ENCODE measurements around the gene MT1X. TPM values are rescaled to one million over a fixed set of nuclear protein-coding genes. Genes with fewer than 3 reads are reported as not detected.

MT1X gene
- total RNA-seq, 1 experiment from 2014 or later = 328 TPM

DNA sequence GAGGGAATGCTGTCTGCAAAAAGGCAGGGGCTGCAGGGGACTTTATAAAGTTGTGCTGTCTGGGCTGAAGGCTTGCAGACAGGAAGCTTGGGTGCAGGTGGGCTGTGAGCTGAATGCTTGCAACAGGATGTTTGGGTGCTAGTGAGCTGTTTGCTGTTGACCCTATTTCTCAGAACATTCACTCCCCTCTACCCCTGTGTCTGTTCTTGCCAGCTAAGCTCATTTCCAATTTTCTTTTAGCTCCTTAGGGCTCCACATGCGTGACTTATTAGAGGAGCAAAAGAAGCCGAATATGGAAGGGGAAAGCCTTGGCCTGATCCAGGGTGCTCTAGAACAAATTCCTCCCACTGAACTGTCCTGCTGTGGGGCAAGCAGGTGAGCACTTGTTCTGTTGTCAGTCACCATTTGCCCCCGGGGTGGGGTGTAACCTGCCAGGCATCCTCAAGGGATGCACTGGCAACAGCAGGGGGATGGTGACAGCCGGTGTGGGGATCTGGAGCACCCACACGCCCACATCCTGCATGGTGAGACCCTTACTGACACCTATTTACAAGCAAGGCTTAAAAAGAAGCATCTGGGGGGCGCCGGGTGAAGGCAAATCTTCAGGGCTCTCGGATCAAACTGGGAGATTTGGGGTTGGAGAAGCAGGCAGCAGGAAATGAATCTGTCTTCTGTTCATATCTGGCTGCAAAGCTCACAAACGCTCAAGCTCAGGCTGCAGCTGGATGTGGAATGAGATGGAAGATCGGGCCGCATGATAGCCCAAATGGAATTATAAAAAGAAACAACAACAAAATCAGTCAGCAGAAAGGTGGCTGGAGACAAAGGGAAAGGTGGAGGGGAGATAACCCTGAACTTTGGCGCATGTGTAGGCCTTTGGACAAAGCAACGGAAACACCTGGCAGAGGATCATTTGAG is 26.5 kb downstream of the MT1X start:
- H3K27ac Mint-ChIP-seq = no peak overlapping the region
- ATAC-seq = peak; percentile 60
- no peak overlapping the region for H3K4me3 Mint-ChIP-seq
- no peaks in the 10 kb centered on the region for H3K36me3 Mint-ChIP-seq
- CTCF ChIA-PET = interaction anchor here (0.6 to 2.3 kb wide), 7 partner anchors 8 to 574 kb away, joined by 3 to 7 read pairs (median 3); no protein-coding TSS in a partner anchor
- H3K27me3 Mint-ChIP-seq (ENCODE audit: low read depth) = peaks cover 2% of the 10 kb centered on the region; the same call in 1 of the 2 replicates
- H3K4me1 Mint-ChIP-seq = peaks cover 13% of the 10 kb centered on the region
- peaks cover 5% of the 10 kb centered on the region; the same call in 1 of the 2 replicates for H3K9me3 Mint-ChIP-seq
- DNase-seq (ENCODE audit: low spot score) = no peak
- POLR2A ChIA-PET = interaction anchor here (0.6 to 0.7 kb wide), 2 partner anchors 33 to 52 kb away, joined by 4 read pairs; no protein-coding TSS in a partner anchor
- TF ChIP-seq FOXJ3 (CRISPR knock-in tag; IDR thresholded peaks at IDR 0.05; ENCODE audit: borderline replicate concordance) (no peak), TEAD4 (CRISPR knock-in tag; IDR thresholded peaks at IDR 0.05) (no peak), ESRRA (CRISPR knock-in tag; IDR thresholded peaks at IDR 0.05; ENCODE audit: borderline replicate concordance) (no peak), GTF2I (CRISPR knock-in tag; conservative IDR thresholded peaks at IDR 0.05) (no peak), NR3C1 (CRISPR knock-in tag; conservative IDR thresholded peaks at IDR 0.05; ENCODE audit: low read depth) (no peak), SP1 (CRISPR knock-in tag; conservative IDR thresholded peaks at IDR 0.05) (no peak), HMGA2 (CRISPR knock-in tag; IDR thresholded peaks at IDR 0.05) (no peak), SMAD4 (CRISPR knock-in tag; IDR thresholded peaks at IDR 0.05) (no peak)
- TF ChIP-seq, protein P1, sequence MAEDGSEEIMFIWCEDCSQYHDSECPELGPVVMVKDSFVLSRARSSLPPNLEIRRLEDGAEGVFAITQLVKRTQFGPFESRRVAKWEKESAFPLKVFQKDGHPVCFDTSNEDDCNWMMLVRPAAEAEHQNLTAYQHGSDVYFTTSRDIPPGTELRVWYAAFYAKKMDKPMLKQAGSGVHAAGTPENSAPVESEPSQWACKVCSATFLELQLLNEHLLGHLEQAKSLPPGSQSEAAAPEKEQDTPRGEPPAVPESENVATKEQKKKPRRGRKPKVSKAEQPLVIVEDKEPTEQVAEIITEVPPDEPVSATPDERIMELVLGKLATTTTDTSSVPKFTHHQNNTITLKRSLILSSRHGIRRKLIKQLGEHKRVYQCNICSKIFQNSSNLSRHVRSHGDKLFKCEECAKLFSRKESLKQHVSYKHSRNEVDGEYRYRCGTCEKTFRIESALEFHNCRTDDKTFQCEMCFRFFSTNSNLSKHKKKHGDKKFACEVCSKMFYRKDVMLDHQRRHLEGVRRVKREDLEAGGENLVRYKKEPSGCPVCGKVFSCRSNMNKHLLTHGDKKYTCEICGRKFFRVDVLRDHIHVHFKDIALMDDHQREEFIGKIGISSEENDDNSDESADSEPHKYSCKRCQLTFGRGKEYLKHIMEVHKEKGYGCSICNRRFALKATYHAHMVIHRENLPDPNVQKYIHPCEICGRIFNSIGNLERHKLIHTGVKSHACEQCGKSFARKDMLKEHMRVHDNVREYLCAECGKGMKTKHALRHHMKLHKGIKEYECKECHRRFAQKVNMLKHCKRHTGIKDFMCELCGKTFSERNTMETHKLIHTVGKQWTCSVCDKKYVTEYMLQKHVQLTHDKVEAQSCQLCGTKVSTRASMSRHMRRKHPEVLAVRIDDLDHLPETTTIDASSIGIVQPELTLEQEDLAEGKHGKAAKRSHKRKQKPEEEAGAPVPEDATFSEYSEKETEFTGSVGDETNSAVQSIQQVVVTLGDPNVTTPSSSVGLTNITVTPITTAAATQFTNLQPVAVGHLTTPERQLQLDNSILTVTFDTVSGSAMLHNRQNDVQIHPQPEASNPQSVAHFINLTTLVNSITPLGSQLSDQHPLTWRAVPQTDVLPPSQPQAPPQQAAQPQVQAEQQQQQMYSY (CRISPR knock-in tag; IDR thresholded peaks at IDR 0.05) = no peak
- TF ChIP-seq, protein P2, sequence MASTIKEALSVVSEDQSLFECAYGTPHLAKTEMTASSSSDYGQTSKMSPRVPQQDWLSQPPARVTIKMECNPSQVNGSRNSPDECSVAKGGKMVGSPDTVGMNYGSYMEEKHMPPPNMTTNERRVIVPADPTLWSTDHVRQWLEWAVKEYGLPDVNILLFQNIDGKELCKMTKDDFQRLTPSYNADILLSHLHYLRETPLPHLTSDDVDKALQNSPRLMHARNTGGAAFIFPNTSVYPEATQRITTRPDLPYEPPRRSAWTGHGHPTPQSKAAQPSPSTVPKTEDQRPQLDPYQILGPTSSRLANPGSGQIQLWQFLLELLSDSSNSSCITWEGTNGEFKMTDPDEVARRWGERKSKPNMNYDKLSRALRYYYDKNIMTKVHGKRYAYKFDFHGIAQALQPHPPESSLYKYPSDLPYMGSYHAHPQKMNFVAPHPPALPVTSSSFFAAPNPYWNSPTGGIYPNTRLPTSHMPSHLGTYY (CRISPR knock-in tag; IDR thresholded peaks at IDR 0.05) = no peak
- TF ChIP-seq, protein P3, sequence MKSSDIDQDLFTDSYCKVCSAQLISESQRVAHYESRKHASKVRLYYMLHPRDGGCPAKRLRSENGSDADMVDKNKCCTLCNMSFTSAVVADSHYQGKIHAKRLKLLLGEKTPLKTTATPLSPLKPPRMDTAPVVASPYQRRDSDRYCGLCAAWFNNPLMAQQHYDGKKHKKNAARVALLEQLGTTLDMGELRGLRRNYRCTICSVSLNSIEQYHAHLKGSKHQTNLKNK (CRISPR knock-in tag; IDR thresholded peaks at IDR 0.05) = no peak

DNA sequence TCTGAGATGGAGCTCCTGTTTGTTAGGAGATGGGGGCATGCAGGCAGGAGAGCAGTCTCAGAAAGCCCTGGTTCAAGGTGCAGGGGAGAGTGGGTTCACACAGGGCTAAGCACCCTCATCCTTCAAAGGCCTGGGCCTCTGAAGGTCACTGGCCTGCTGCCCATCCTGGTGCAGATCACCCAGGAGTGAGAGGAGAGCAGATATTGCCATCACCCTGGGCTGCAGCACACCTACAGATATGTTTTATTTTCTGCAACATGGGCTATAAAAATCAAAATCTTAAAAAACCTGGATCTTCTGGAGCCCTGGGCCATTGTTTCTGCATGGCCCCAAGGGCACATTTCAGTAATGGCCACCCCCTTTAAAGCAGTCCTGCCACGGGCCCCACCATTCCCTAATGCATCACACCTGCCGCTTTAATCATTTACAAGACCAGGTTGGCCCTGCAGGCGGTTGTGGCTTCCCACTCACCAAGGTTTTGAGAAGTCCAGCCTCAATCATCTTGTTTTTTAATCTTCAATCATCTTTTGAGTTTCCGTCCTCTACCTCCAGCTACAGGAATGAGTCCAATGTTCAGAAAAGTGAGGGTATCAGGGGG is 27.3 kb downstream of the MT1X start:
- no peak for DNase-seq (ENCODE audit: low spot score)
- TF ChIP-seq, protein P4, sequence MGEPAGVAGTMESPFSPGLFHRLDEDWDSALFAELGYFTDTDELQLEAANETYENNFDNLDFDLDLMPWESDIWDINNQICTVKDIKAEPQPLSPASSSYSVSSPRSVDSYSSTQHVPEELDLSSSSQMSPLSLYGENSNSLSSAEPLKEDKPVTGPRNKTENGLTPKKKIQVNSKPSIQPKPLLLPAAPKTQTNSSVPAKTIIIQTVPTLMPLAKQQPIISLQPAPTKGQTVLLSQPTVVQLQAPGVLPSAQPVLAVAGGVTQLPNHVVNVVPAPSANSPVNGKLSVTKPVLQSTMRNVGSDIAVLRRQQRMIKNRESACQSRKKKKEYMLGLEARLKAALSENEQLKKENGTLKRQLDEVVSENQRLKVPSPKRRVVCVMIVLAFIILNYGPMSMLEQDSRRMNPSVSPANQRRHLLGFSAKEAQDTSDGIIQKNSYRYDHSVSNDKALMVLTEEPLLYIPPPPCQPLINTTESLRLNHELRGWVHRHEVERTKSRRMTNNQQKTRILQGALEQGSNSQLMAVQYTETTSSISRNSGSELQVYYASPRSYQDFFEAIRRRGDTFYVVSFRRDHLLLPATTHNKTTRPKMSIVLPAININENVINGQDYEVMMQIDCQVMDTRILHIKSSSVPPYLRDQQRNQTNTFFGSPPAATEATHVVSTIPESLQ (CRISPR knock-in tag; IDR thresholded peaks at IDR 0.05) = no peak
- TF ChIP-seq TEAD1 (CRISPR knock-in tag; IDR thresholded peaks at IDR 0.05) = no peak
- TF ChIP-seq SOX15 (CRISPR knock-in tag; IDR thresholded peaks at IDR 0.05) = no peak
- TF ChIP-seq HMGA2 (CRISPR knock-in tag; IDR thresholded peaks at IDR 0.05) = no peak
- H3K36me3 Mint-ChIP-seq = no peaks in the 10 kb centered on the region
- peaks cover 13% of the 10 kb centered on the region for H3K4me1 Mint-ChIP-seq
- peaks cover 5% of the 10 kb centered on the region; the same call in 1 of the 2 replicates for H3K9me3 Mint-ChIP-seq
- no peak overlapping the region for H3K4me3 Mint-ChIP-seq
- H3K27me3 Mint-ChIP-seq (ENCODE audit: low read depth) = peaks cover 4% of the 10 kb centered on the region; the same call in 1 of the 2 replicates
- no peak overlapping the region for H3K27ac Mint-ChIP-seq
- no peak for ATAC-seq
- POLR2A ChIA-PET = interaction anchor here (0.6 kb wide), 1 partner anchor 52 kb away, joined by 4 read pairs; no protein-coding TSS in a partner anchor
- CTCF ChIA-PET = interaction anchor here (0.7 to 2.3 kb wide), 4 partner anchors 8 to 109 kb away, joined by 3 to 7 read pairs (median 4); no protein-coding TSS in a partner anchor
